Trophoblast cell (in vitro differentiated cells and primary cell): ENCODE results near the gene EGFR.

Source experiments
- DNase-seq, 2 donors: peaks; one replicate each; pipeline ENCODE4 v3.0.0-alpha.2; 2016
- H2AFZ ChIP-seq: 2 replicates; pipeline ENCODE4 v1.6.1; 2013; ENCODE audit warnings: low read length, moderate library complexity, mild to moderate bottlenecking; ENCODE audit not compliant: insufficient read depth, poor library complexity
- H2AK5ac ChIP-seq: 2 replicates; pipeline ENCODE4 v1.6.1; 2013; ENCODE audit warnings: mild to moderate bottlenecking, low read length
- H2BK120ac ChIP-seq: 2 replicates; pipeline ENCODE4 v1.6.1; 2013; ENCODE audit warnings: low read length, mild to moderate bottlenecking, moderate library complexity; ENCODE audit not compliant: insufficient read depth, poor library complexity
- H2BK12ac ChIP-seq: 2 replicates; pipeline ENCODE4 v1.6.1; 2013; ENCODE audit warnings: mild to moderate bottlenecking, low read length, moderate library complexity
- H2BK5ac ChIP-seq: 2 replicates; pipeline ENCODE4 v1.6.1; 2013; ENCODE audit warnings: low read length, low read depth, moderate library complexity, mild to moderate bottlenecking; ENCODE audit not compliant: poor library complexity
- H3K14ac ChIP-seq: 2 replicates; pipeline ENCODE4 v1.6.1; 2013; ENCODE audit warnings: mild to moderate bottlenecking, low read length
- H3K18ac ChIP-seq: 2 replicates; pipeline ENCODE4 v1.6.1; 2013; ENCODE audit warnings: mild to moderate bottlenecking, low read length
- H3K23ac ChIP-seq: 2 replicates; pipeline ENCODE4 v1.6.1; 2013; ENCODE audit warnings: low read length
- H3K27ac ChIP-seq: 2 replicates; pipeline ENCODE4 v1.5.1; 2013; ENCODE audit warnings: low read depth, mild to moderate bottlenecking, inconsistent platforms, low read length, moderate library complexity
- H3K27me3 ChIP-seq: 2 replicates; pipeline ENCODE4 v1.6.1; 2013; ENCODE audit warnings: inconsistent platforms, mild to moderate bottlenecking, low read length, moderate library complexity; ENCODE audit not compliant: insufficient read depth
- H3K36me3 ChIP-seq, 2 experiments: 1 replicate in 1 of 2; 2 replicates in 1 of 2; pipeline ENCODE4 v1.6.1; 2013; ENCODE audit warnings: low read length in 2 of 2, mild to moderate bottlenecking in 2 of 2, moderate library complexity in 1 of 2; ENCODE audit not compliant: insufficient read depth in 2 of 2, control insufficient read depth in 1 of 2
- H3K4ac ChIP-seq: 2 replicates; pipeline ENCODE4 v1.6.1; 2013; ENCODE audit warnings: low read depth, mild to moderate bottlenecking, low read length, moderate library complexity
- H3K4me1 ChIP-seq, 2 experiments: 1 replicate in 1 of 2; 2 replicates in 1 of 2; pipeline ENCODE4 v1.6.1; 2013; ENCODE audit warnings: low read length in 2 of 2, mild to moderate bottlenecking in 2 of 2, moderate library complexity in 1 of 2; ENCODE audit not compliant: insufficient read depth in 2 of 2, control insufficient read depth in 1 of 2
- H3K4me2 ChIP-seq: 2 replicates; pipeline ENCODE4 v1.6.1; 2013; ENCODE audit warnings: inconsistent platforms, mild to moderate bottlenecking, low read length, moderate library complexity
- H3K4me3 ChIP-seq: 2 replicates; pipeline ENCODE4 v1.5.1; 2013; ENCODE audit warnings: mild to moderate bottlenecking, low read depth, low read length, inconsistent platforms
- H3K79me1 ChIP-seq: one replicate; pipeline ENCODE4 v1.6.1; 2013; ENCODE audit warnings: low read length
- H3K79me2 ChIP-seq: 2 replicates; pipeline ENCODE4 v1.6.1; 2013; ENCODE audit warnings: low read length, mild to moderate bottlenecking; ENCODE audit not compliant: control insufficient read depth, insufficient read depth, poor library complexity
- H3K9ac ChIP-seq: 2 replicates; pipeline ENCODE4 v1.6.1; 2013; ENCODE audit warnings: mild to moderate bottlenecking, low read length
- H3K9me3 ChIP-seq: 2 replicates; pipeline ENCODE4 v1.6.1; 2013; ENCODE audit warnings: low read depth, mild to moderate bottlenecking, control low read depth, inconsistent platforms, low read length; ENCODE audit not compliant: insufficient read depth
- H4K12ac ChIP-seq: 2 replicates; pipeline ENCODE4 v1.6.1; 2013; ENCODE audit warnings: low read depth, mild to moderate bottlenecking, low read length, moderate library complexity
- H4K8ac ChIP-seq: 2 replicates; pipeline ENCODE4 v1.6.1; 2013; ENCODE audit warnings: low read depth, mild to moderate bottlenecking, low read length, moderate library complexity
- H4K91ac ChIP-seq: one replicate; pipeline ENCODE4 v1.6.1; 2013; ENCODE audit warnings: low read depth, mild to moderate bottlenecking, low read length, moderate library complexity
- WGBS: extraction: QIAGEN DNeasy Blood & Tissue Kit; methylation state at CpG from one replicate; pipeline ENCODE4 v1.1.7; 2013; ENCODE audit warnings: missing lambda C conversion rate; ENCODE audit not compliant: insufficient read length, insufficient coverage; ENCODE audit errors: extremely low coverage; 5-methylcytosine and 5-hydroxymethylcytosine counted together

EGFR gene

DNA sequence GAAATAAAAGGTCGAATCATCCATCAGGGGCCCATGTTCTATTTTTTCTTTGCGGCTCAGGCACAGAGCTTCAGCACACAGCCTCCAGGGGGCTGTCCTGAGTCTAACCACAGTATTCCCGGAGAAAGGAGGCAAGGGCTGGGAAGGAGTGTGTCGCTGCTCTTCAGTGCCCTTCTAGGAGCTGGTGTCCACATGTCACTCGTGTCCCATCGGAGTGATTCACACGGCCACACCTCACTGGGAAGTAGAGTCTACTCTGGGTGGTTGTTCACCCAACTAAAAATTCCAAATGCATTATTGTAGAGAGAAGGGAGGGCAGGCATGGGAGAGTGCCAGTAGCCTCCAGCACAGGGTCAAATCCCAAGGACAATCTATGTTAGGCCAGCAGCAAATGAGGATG is 231.5 kb downstream of the EGFR start:
- H3K23ac ChIP-seq, result no peak overlapping the region
- no peak overlapping the region for H3K14ac ChIP-seq
- H3K79me2 ChIP-seq, result peaks cover 2% of the 10 kb centered on the region
- peaks cover 6 to 12% of the 10 kb centered on the region in 2 experiments for H3K4me1 ChIP-seq
- H2BK5ac ChIP-seq, result no peak overlapping the region
- no peak overlapping the region for H3K18ac ChIP-seq
- H2AK5ac ChIP-seq, result no peak overlapping the region
- H3K9me3 ChIP-seq, result no peaks in the 10 kb centered on the region
- H3K27ac ChIP-seq, result no peak overlapping the region
- no CpG with 5 or more reads among the region's 7 CpGs for WGBS
- no peak overlapping the region for H2AFZ ChIP-seq
- no peaks in the 10 kb centered on the region for H3K27me3 ChIP-seq
- no peak overlapping the region for H4K91ac ChIP-seq
- no peak overlapping the region for H4K12ac ChIP-seq
- no peak overlapping the region for H3K9ac ChIP-seq
- no peak overlapping the region for H3K4ac ChIP-seq
- H4K8ac ChIP-seq, result no peak overlapping the region
- no peak overlapping the region for H2BK12ac ChIP-seq
- peaks cover 6% of the 10 kb centered on the region for H3K79me1 ChIP-seq
- peak; percentile 82 to 88 for DNase-seq
- no peak overlapping the region for H3K4me3 ChIP-seq
- H2BK120ac ChIP-seq, result no peak overlapping the region
- H3K4me2 ChIP-seq, result no peak overlapping the region
- H3K36me3 ChIP-seq, result no peaks in the 10 kb centered on the region

DNA sequence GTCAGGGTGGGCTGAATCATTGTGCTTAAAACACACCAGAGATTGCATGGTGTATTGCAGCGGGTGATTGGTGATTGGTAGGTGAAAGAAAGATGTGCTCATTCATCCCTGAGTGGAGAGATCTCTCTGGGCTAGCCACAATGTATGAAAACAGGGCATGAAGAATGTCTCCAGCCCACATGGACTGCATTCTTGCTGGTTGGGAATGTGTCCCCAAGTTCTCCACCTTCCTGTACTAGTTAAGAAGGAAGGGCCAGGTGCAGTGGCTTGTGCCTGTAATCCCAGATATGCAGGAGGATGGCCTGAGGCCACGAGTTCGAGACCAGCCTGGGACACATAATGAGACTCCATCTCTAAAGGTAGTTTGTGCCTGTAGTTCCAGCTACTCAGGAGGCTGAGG is 232.5 kb downstream of the EGFR start:
- peaks cover 2% of the 10 kb centered on the region for H3K79me2 ChIP-seq
- H2BK5ac ChIP-seq, result no peak overlapping the region
- no peaks in the 10 kb centered on the region for H3K36me3 ChIP-seq
- H4K8ac ChIP-seq, result no peak overlapping the region
- H3K4me2 ChIP-seq, result no peak overlapping the region
- no peak overlapping the region for H2BK120ac ChIP-seq
- no peak overlapping the region for H3K4me3 ChIP-seq
- no peak overlapping the region for H2BK12ac ChIP-seq
- peaks cover 6% of the 10 kb centered on the region for H3K79me1 ChIP-seq
- no peaks in the 10 kb centered on the region for H3K27me3 ChIP-seq
- no peak overlapping the region for H4K91ac ChIP-seq
- peak; percentile 64 to 74 for DNase-seq
- H3K4me1 ChIP-seq, result peaks cover 8 to 12% of the 10 kb centered on the region in 2 experiments
- no peak overlapping the region for H3K18ac ChIP-seq
- H3K9me3 ChIP-seq, result no peaks in the 10 kb centered on the region
- no peak overlapping the region for H2AFZ ChIP-seq
- H3K27ac ChIP-seq, result no peak overlapping the region
- H3K14ac ChIP-seq, result no peak overlapping the region
- no peak overlapping the region for H3K9ac ChIP-seq
- no peak overlapping the region for H4K12ac ChIP-seq
- no peak overlapping the region for H3K23ac ChIP-seq
- no peak overlapping the region for H3K4ac ChIP-seq
- whole genome bisulfite sequencing, result no CpG with 5 or more reads among the region's 3 CpGs
- no peak overlapping the region for H2AK5ac ChIP-seq

DNA sequence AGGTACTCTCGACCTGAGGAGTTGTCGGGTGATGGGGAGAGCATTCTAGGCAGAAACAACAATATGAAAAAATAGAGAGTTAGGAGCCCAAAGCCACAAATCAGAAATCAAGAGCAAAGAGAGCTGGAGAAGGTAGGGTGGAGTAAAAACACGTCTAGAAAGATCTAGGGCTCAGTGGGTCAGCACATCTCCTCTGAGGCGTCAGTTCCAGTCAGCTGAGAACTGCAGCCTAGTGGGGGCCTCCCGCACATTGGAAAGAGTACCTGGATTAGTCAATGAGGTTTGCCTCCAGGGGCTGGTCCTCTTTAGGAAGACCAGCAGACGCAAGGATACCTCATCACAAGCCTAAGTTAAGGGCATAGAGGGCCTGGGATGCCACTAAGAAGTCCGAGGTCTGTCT is 233.1 kb downstream of the EGFR start:
- Histone ChIP-seq H3K79me2 (peaks cover 2% of the 10 kb centered on the region), H3K4me2 (no peak overlapping the region), H3K36me3 (no peaks in the 10 kb centered on the region), H3K4me3 (no peak overlapping the region), H3K9me3 (no peaks in the 10 kb centered on the region), H3K9ac (no peak overlapping the region), H3K14ac (no peak overlapping the region), H2BK5ac (no peak overlapping the region), H2BK12ac (no peak overlapping the region), H3K79me1 (peaks cover 6% of the 10 kb centered on the region), H3K4me1 (peaks cover 8 to 12% of the 10 kb centered on the region in 2 experiments), H2BK120ac (no peak overlapping the region), H3K27me3 (no peaks in the 10 kb centered on the region), H2AFZ (no peak overlapping the region), H4K91ac (no peak overlapping the region), H4K8ac (no peak overlapping the region), H4K12ac (no peak overlapping the region), H3K4ac (no peak overlapping the region), H2AK5ac (no peak overlapping the region), H3K18ac (no peak overlapping the region), H3K27ac (no peak overlapping the region), H3K23ac (no peak overlapping the region)
- WGBS, result no CpG with 5 or more reads among the region's 7 CpGs
- DNase-seq, result peak in 1 of 2 donors; percentile 43

DNA sequence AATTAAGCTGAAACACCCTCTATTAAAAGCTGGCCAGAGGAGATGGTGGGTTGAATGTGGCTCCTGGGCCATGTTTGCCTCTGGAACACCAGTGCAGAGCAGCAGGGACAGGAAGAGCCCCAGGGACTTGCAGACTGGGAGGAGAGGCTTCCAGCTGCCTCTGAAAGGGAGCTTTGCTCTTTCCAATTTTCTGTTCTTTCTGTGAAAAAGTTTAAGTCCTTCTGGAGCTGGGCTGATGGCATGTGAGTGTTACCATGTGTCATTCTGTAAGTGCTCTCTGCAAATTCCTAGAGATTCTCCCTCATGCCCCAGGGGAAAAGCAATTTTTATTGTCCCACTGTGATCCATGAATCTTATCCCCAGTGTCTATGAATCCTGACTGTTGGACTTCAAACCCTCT is 233.6 kb downstream of the EGFR start:
- no peaks in the 10 kb centered on the region for H3K36me3 ChIP-seq
- H3K4me3 ChIP-seq, result no peak overlapping the region
- peaks cover 6% of the 10 kb centered on the region for H3K79me1 ChIP-seq
- no peaks in the 10 kb centered on the region for H3K9me3 ChIP-seq
- H3K79me2 ChIP-seq, result peaks cover 2% of the 10 kb centered on the region
- no peak overlapping the region for H4K12ac ChIP-seq
- no peak overlapping the region for H3K14ac ChIP-seq
- H3K18ac ChIP-seq, result no peak overlapping the region
- H3K27me3 ChIP-seq, result no peaks in the 10 kb centered on the region
- H2AFZ ChIP-seq, result no peak overlapping the region
- H2BK5ac ChIP-seq, result no peak overlapping the region
- no peak overlapping the region for H3K4ac ChIP-seq
- H4K91ac ChIP-seq, result no peak overlapping the region
- H3K4me1 ChIP-seq, result peaks cover 8 to 12% of the 10 kb centered on the region in 2 experiments
- DNase-seq, result peak; percentile 62 to 85
- H3K9ac ChIP-seq, result no peak overlapping the region
- peak overlapping the region; percentile 47 for H2BK12ac ChIP-seq
- H3K4me2 ChIP-seq, result no peak overlapping the region
- no peak overlapping the region for H4K8ac ChIP-seq
- H3K27ac ChIP-seq, result no peak overlapping the region
- H2AK5ac ChIP-seq, result no peak overlapping the region
- no peak overlapping the region for H2BK120ac ChIP-seq
- no peak overlapping the region for H3K23ac ChIP-seq
